IPS-18c (cell line): Measurements from ENCODE around the gene CD44.

ENCODE experiments used
- H3K4me3 ChIP-seq: 2 replicates; pipeline ENCODE4 v1.7.0; 2013; ENCODE audit warnings: low read depth, mild to moderate bottlenecking, low read length, moderate library complexity; ENCODE audit not compliant: insufficient read depth
- H3K9me3 ChIP-seq: one replicate; pipeline ENCODE4 v1.6.1; 2013; ENCODE audit warnings: mild to moderate bottlenecking, low read length, moderate library complexity; ENCODE audit not compliant: control insufficient read depth, insufficient read depth

Gene CD44

GRCh38 chr11:35274909-35275785 is 136.2 kb downstream of the CD44 start:
- no peak overlapping the region for H3K4me3 ChIP-seq

GRCh38 chr11:35275786-35276170 is 136.8 kb downstream of the CD44 start:
- Histone ChIP-seq H3K4me3 (no peak overlapping the region), H3K9me3 (no peaks in the 10 kb centered on the region)

More at GRCh38 chr11:35274909-35275785, 136.2 kb downstream of the CD44 start:
- H3K9me3 ChIP-seq, result no peaks in the 10 kb centered on the region

GRCh38 chr11:35276396-35277145 is 137.6 kb downstream of the CD44 start:
- no peak overlapping the region for H3K4me3 ChIP-seq
- H3K9me3 ChIP-seq, result no peaks in the 10 kb centered on the region

GRCh38 chr11:35277827-35278226 is 138.9 kb downstream of the CD44 start:
- Histone ChIP-seq H3K4me3 (no peak overlapping the region), H3K9me3 (no peaks in the 10 kb centered on the region)

GRCh38 chr11:35280727-35281126 is 141.8 kb downstream of the CD44 start:
- H3K4me3 ChIP-seq, result no peak overlapping the region

GRCh38 chr11:35281169-35281688 is 142.3 kb downstream of the CD44 start:
- H3K4me3 ChIP-seq, result no peak overlapping the region
- no peaks in the 10 kb centered on the region for H3K9me3 ChIP-seq

More at GRCh38 chr11:35280727-35281126, 141.8 kb downstream of the CD44 start:
- no peaks in the 10 kb centered on the region for H3K9me3 ChIP-seq
